ENCODE results near the gene MT1E. TPM values are rescaled to one million over a fixed set of nuclear protein-coding genes. Genes with fewer than 3 reads are reported as not detected.

MT1E gene
- total and polyA plus RNA-seq, 2 of the 13 experiments (the other 11 are each of a cell fraction or from before 2014, with no cell fraction given), result 110 to 1,072 TPM

GRCh38 chr16:56608043-56608875, 17.3 kb upstream of the MT1E start, which contains the start of gene MT2A (continued):
- TF ChIP-seq U2AF1 (optimal IDR thresholded peaks at IDR 0.05; ENCODE audit: low read depth, low read length), result peak; percentile 80
- no peak for TF ChIP-seq HDAC6 (IDR thresholded peaks at IDR 0.05; ENCODE audit: low read depth, low read length)
- TF ChIP-seq MLX (CRISPR knock-in tag; IDR thresholded peaks at IDR 0.05), result 0 out of 2 replicates have a peak, but pooled peaks have one; percentile 32
- peak; percentile 23 for TF ChIP-seq CTCF (CRISPR knock-in tag; IDR thresholded peaks at IDR 0.05)
- TF ChIP-seq HMG20B (CRISPR knock-in tag; conservative IDR thresholded peaks at IDR 0.05), result peak; percentile 78; the same call in 1 of the 2 replicates
- peak; percentile 9 for TF ChIP-seq RBM22 (optimal IDR thresholded peaks at IDR 0.05; ENCODE audit: low read length)
- TF ChIP-seq BRD4 (CRISPR knock-in tag; IDR thresholded peaks at IDR 0.05), result peak; percentile 97
- TF ChIP-seq ZSCAN31 (CRISPR knock-in tag; IDR thresholded peaks at IDR 0.05; ENCODE audit: low read depth), result peak; percentile 75; the same call in 1 of the 2 replicates
- peak; percentile 92 for TF ChIP-seq ISX (CRISPR knock-in tag; conservative IDR thresholded peaks at IDR 0.05)
- TF ChIP-seq ZHX2 (IDR thresholded peaks at IDR 0.05; ENCODE audit: low read depth), result no peak
- TF ChIP-seq ZHX2 (CRISPR knock-in tag; IDR thresholded peaks at IDR 0.05; ENCODE audit: borderline replicate concordance), result peak; percentile 51; the same call in 1 of the 2 replicates
- TF ChIP-seq ZNF253 (CRISPR knock-in tag; IDR thresholded peaks at IDR 0.05; ENCODE audit: borderline replicate concordance), result no peak
- peak; percentile 38; the same call in 1 of the 2 replicates for TF ChIP-seq NRL (CRISPR knock-in tag; IDR thresholded peaks at IDR 0.05; ENCODE audit: borderline replicate concordance)
- TF ChIP-seq KDM3A (CRISPR knock-in tag; IDR thresholded peaks at IDR 0.05; ENCODE audit: low read depth), result peak; percentile 56; the same call in 1 of the 2 replicates
- peak; percentile 88 for TF ChIP-seq MXD4 (CRISPR knock-in tag; IDR thresholded peaks at IDR 0.05)
- no peak for TF ChIP-seq TCF12 (IDR thresholded peaks at IDR 0.05)
- peak; percentile 90; the same call in 1 of the 2 replicates for TF ChIP-seq TCF12 (CRISPR knock-in tag; IDR thresholded peaks at IDR 0.05)
- peak; percentile 17; the same call in 1 of the 2 replicates for TF ChIP-seq MIER3 (CRISPR knock-in tag; IDR thresholded peaks at IDR 0.05; ENCODE audit: borderline replicate concordance)
- TF ChIP-seq ZNF761 (CRISPR knock-in tag; conservative IDR thresholded peaks at IDR 0.05), result no peak; the same call in 1 of the 2 replicates
- TF ChIP-seq SOX5 (CRISPR knock-in tag; IDR thresholded peaks at IDR 0.05; ENCODE audit: borderline replicate concordance), result peak; percentile 66; the same call in 1 of the 2 replicates
- TF ChIP-seq PHF21A (CRISPR knock-in tag; IDR thresholded peaks at IDR 0.05), result peak; percentile 94
- TF ChIP-seq MED8 (CRISPR knock-in tag; IDR thresholded peaks at IDR 0.05; ENCODE audit: insufficient replicate concordance), result peak; percentile 92

Data from HepG2 (cell line).